OCI-LY7 (cell line): Measurements from ENCODE around the gene AMIGO2. TPM values are rescaled to one million over a fixed set of nuclear protein-coding genes. Genes with fewer than 3 reads are reported as not detected.

Experiments used
- BruUV-seq: library from RNA; stranded (reverse); fragments of 400-500 nt; replicated peaks from 2 replicates; lab custom pipeline; 2021; lab: Mats Ljungman, UMichigan
- CTCF ChIA-PET: fragments of 300-600 bp; sonication (Branson Sonifier 250); formaldehyde crosslinking; loops from one replicate; lab custom pipeline; 2022; ENCODE audit warnings: antibody characterized with exemption; ENCODE audit not compliant: unreplicated experiment; lab: Charles Lee
- POLR2A ChIA-PET: fragments of 300-600 bp; sonication (Branson Sonifier 250); formaldehyde crosslinking; loops from one replicate; lab custom pipeline; 2022; ENCODE audit warnings: antibody characterized with exemption; lab: Charles Lee
- DNase-seq: peaks from one replicate; pipeline ENCODE4 v3.0.0-alpha.2; 2015; ENCODE audit warnings: low spot score
- H2AFZ ChIP-seq: fragments of 200-600 bp; sonication (generic), shearing (Covaris generic); 2 replicates; pipeline ENCODE4 v1.6.1; 2014; ENCODE audit warnings: mild to moderate bottlenecking, antibody characterized with exemption, low read length, moderate library complexity
- H3K27ac ChIP-seq: fragments of 200-600 bp; sonication (generic); 2 replicates; pipeline ENCODE4 v1.5.1; 2014; ENCODE audit warnings: mixed run types, low read depth, mild to moderate bottlenecking, moderate library complexity, low read length, inconsistent platforms; ENCODE audit not compliant: poor library complexity, severe bottlenecking
- H3K36me3 ChIP-seq: fragments of 200-600 bp; sonication (generic); 2 replicates; pipeline ENCODE4 v1.6.1; 2014; ENCODE audit warnings: mild to moderate bottlenecking, antibody characterized with exemption, low read length, moderate library complexity, mixed read lengths; ENCODE audit not compliant: insufficient read depth
- H3K4me1 ChIP-seq: fragments of 200-600 bp; sonication (generic); 2 replicates; pipeline ENCODE4 v1.5.1; 2014; ENCODE audit warnings: mild to moderate bottlenecking, low read length; ENCODE audit not compliant: insufficient read depth, poor library complexity, severe bottlenecking
- H3K4me2 ChIP-seq: fragments of 200-600 bp; sonication (generic); 2 replicates; pipeline ENCODE4 v1.6.1; 2014; ENCODE audit warnings: mild to moderate bottlenecking, low read length
- H3K4me3 ChIP-seq: fragments of 200-600 bp; sonication (generic); 2 replicates; pipeline ENCODE4 v1.5.1; 2014; ENCODE audit warnings: mild to moderate bottlenecking, low read depth, low read length; ENCODE audit not compliant: poor library complexity, severe bottlenecking
- H3K79me2 ChIP-seq: fragments of 200-600 bp; sonication (generic); 2 replicates; pipeline ENCODE4 v1.6.1; 2016; ENCODE audit warnings: low read depth, mild to moderate bottlenecking, low read length, moderate library complexity, mixed read lengths; ENCODE audit not compliant: insufficient read depth
- H3K9me2 ChIP-seq: fragments of 200-600 bp; sonication (generic); 2 replicates; pipeline ENCODE4 v1.6.1; 2016; ENCODE audit warnings: mild to moderate bottlenecking, low read length, mixed read lengths; ENCODE audit not compliant: insufficient read depth
- H3K9me3 ChIP-seq: fragments of 200-600 bp; sonication (generic); 2 replicates; pipeline ENCODE4 v1.6.1; 2014; ENCODE audit warnings: mild to moderate bottlenecking, mixed run types, low read length, mixed read lengths
- H4K20me1 ChIP-seq: fragments of 200-600 bp; sonication (generic); 2 replicates; pipeline ENCODE4 v1.6.1; 2014; ENCODE audit warnings: mild to moderate bottlenecking, antibody characterized with exemption, low read length, moderate library complexity, mixed read lengths; ENCODE audit not compliant: insufficient read depth
- EZH2phosphoT487 ChIP-seq: fragments of 200-600 bp; sonication (generic); IDR thresholded peaks from 2 replicates; pipeline ENCODE4 v1.6.1; 2018; ENCODE audit warnings: low read depth, borderline replicate concordance, mild to moderate bottlenecking, mixed run types, antibody characterized with exemption, low read length, moderate library complexity, mixed read lengths
- intact Hi-C: fragments of 100-400 bp; cut with micrococcal nuclease; formaldehyde crosslinking; loops from one replicate; pipeline ENCODE4 v1.10.0; 2022; ENCODE audit not compliant: unreplicated experiment
- total RNA-seq, 2 experiments: library from RNA; depleted of rRNA in 1 of 2; stranded (reverse); fragments of >200 nt in 1 of 2; shearing (Covaris generic) in 1 of 2; gene quantifications; 2 replicates each; pipeline ENCODE4 v1.2.3, GENCODE V29; 2014 to 2022
- TF ChIP-seq, protein P1 (sequence below): fragments of 200-600 bp; sonication (generic); conservative IDR thresholded peaks from 2 replicates; pipeline ENCODE4 v1.5.1; 2014; ENCODE audit warnings: mild to moderate bottlenecking, antibody characterized with exemption, low read length, moderate library complexity, mixed read lengths

The AMIGO2 gene
- total RNA-seq, 2 experiments from 2014 or later, result not detected

DNA sequence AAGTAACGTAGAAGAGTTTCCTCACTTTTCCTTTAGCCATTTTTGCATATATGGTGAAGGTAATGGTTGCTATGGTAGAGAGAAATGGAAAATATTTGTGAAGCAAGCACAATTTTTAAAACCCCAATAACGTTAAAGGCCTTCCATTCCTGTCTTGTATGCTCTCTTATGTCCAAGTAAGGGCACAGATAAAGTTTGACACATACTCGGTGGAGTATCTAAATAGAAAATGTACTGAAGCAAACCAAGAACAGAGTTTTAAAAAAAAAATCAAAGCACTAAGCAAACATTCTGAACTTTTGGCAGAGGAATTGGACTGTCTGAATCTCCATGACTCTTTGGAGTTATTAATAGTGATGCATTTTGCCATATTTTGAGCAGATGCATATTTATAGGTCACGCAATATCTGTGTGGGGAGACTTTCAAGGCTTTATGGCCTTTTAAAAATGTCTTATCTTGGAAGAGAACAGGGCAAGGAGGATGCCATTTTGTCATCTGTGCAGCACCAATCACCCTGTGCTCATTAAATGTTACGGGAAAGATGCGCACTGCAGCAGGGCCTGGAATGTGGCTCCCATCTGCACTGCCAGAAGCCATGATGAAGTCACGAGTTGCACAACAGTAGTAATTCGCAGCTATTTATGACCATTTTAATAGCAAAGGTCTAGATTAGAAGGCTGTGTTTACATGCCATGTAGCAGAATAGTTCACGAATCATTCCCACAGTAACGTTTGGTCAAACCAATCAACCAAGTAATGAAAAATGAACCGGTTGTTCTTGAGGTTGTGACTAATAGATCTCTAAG lies 23.3 kb upstream of the AMIGO2 start:
- no TSS peak for BruUV-seq
- POLR2A ChIA-PET, result no interaction called here
- DNase-seq, result no peak

DNA sequence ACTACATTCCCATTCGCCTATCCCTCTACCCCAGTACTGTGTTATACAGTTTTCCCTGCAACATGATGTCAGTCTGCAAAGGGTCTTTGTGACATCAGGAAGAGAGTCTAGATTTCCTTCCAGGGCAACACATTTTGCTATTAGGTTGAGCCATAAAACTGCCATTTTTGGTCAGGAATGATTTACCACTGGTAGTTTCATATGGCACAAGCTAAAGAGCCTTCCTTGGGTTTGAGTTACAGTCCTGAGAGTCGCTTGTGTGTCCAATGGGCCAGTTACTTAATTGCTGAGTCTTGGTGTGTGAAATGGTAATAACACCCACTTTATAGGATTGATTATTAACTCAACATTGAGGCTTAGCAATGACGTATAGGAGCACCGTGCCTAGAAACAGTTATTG lies 22.6 kb upstream of the AMIGO2 start:
- ChIA-PET CTCF (no interaction called here), POLR2A (interaction anchor here (0.7 kb wide), 1 partner anchor 220 kb away, joined by 5 read pairs; no protein-coding TSS in a partner anchor)
- Histone ChIP-seq H3K36me3 (no peaks in the 10 kb centered on the region), H3K79me2 (no peaks in the 10 kb centered on the region), H4K20me1 (no peaks in the 10 kb centered on the region), H3K9me3 (no peaks in the 10 kb centered on the region), H3K27ac (no peak overlapping the region), H3K4me1 (no peaks in the 10 kb centered on the region), H3K4me2 (no peak overlapping the region), H2AFZ (no peak overlapping the region), H3K9me2 (no peaks in the 10 kb centered on the region), H3K4me3 (no peak overlapping the region)
- BruUV-seq, result no TSS peak
- intact Hi-C loops, result no loop called here
- TF ChIP-seq, protein P1, sequence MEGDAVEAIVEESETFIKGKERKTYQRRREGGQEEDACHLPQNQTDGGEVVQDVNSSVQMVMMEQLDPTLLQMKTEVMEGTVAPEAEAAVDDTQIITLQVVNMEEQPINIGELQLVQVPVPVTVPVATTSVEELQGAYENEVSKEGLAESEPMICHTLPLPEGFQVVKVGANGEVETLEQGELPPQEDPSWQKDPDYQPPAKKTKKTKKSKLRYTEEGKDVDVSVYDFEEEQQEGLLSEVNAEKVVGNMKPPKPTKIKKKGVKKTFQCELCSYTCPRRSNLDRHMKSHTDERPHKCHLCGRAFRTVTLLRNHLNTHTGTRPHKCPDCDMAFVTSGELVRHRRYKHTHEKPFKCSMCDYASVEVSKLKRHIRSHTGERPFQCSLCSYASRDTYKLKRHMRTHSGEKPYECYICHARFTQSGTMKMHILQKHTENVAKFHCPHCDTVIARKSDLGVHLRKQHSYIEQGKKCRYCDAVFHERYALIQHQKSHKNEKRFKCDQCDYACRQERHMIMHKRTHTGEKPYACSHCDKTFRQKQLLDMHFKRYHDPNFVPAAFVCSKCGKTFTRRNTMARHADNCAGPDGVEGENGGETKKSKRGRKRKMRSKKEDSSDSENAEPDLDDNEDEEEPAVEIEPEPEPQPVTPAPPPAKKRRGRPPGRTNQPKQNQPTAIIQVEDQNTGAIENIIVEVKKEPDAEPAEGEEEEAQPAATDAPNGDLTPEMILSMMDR, result no peak
- TF ChIP-seq EZH2phosphoT487, result no peak
- no peak for DNase-seq

More for the DNA sequence above, 23.3 kb upstream of the AMIGO2 start:
- no peaks in the 10 kb centered on the region for H3K36me3 ChIP-seq
- CTCF ChIA-PET, result no interaction called here
- no peaks in the 10 kb centered on the region for H4K20me1 ChIP-seq
- TF ChIP-seq, protein P1, result no peak
- TF ChIP-seq EZH2phosphoT487, result no peak
- H3K9me3 ChIP-seq, result no peaks in the 10 kb centered on the region
- H3K27ac ChIP-seq, result no peak overlapping the region
- no peak overlapping the region for H3K4me3 ChIP-seq
- no peaks in the 10 kb centered on the region for H3K9me2 ChIP-seq
- no peak overlapping the region for H2AFZ ChIP-seq
- H3K4me1 ChIP-seq, result no peaks in the 10 kb centered on the region
- intact Hi-C loops, result no loop called here
- H3K4me2 ChIP-seq, result no peak overlapping the region
- H3K79me2 ChIP-seq, result no peaks in the 10 kb centered on the region

DNA sequence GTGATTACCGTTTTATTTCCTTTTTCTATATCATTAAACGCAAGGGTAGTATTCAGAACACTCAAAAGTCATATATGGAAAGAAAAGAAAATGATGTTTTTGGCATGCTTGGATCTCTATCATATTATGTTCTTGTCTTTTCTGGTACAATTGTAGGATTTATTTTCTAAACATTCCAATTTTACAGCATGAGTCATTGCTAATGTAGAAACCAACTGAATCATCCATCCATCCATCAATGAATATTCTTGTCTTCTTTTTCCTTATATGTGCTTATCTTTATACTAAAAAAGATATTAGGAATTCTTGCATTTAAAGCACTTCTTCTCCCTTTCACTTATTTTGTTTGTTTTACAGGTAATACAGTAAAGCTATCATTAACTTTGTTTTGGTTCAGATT lies 20.4 kb upstream of the AMIGO2 start:
- intact Hi-C loops, result no loop called here
- BruUV-seq, result no TSS peak
- POLR2A ChIA-PET, result no interaction called here

More for the DNA sequence above, 20.4 kb upstream of the AMIGO2 start:
- Histone ChIP-seq H3K4me1 (no peaks in the 10 kb centered on the region), H3K9me3 (no peaks in the 10 kb centered on the region), H3K27ac (no peak overlapping the region), H3K79me2 (no peaks in the 10 kb centered on the region), H3K4me2 (no peak overlapping the region), H3K36me3 (no peaks in the 10 kb centered on the region), H2AFZ (no peak overlapping the region), H4K20me1 (no peaks in the 10 kb centered on the region), H3K9me2 (no peaks in the 10 kb centered on the region), H3K4me3 (no peak overlapping the region)
- no peak for DNase-seq
- CTCF ChIA-PET, result no interaction called here
- TF ChIP-seq, protein P1, result no peak
- TF ChIP-seq EZH2phosphoT487, result no peak
